HG03571 (cell line): ENCODE measurements around the gene CD247.

Source experiments
- ATAC-seq: cut with Tn5 transposase; IDR thresholded peaks from one replicate; pipeline ENCODE4 v1.9.1; 2021; ENCODE audit not compliant: unreplicated experiment

CD247 gene

GRCh38 chr1:167512046-167512654, 6.2 kb downstream of the CD247 start:
- no peak for ATAC-seq

- no peak for ATAC-seq
Measured at GRCh38 chr1:167511374-167511986, 6.8 kb downstream of the CD247 start.

GRCh38 chr1:167510881-167511280, 7.4 kb downstream of the CD247 start:
- ATAC-seq: no peak

GRCh38 chr1:167510244-167510643, 8.1 kb downstream of the CD247 start:
- ATAC-seq: no peak

- no peak for ATAC-seq
Measured at GRCh38 chr1:167509587-167509986, 8.7 kb downstream of the CD247 start.

- no peak for ATAC-seq
Measured at GRCh38 chr1:167507719-167508118, 10.6 kb downstream of the CD247 start.

GRCh38 chr1:167504467-167504827, 13.9 kb downstream of the CD247 start:
- no peak for ATAC-seq

- no peak for ATAC-seq
Measured at GRCh38 chr1:167503626-167504466, 14.5 kb downstream of the CD247 start.

GRCh38 chr1:167502719-167503462, 15.4 kb downstream of the CD247 start:
- ATAC-seq: no peak

- ATAC-seq: no peak
Measured at GRCh38 chr1:167502192-167502551, 16.2 kb downstream of the CD247 start.

GRCh38 chr1:167501515-167502191, 16.7 kb downstream of the CD247 start:
- ATAC-seq: no peak

- ATAC-seq: no peak
Measured at GRCh38 chr1:167500283-167500860, 18.0 kb downstream of the CD247 start.

- ATAC-seq: peak; percentile 95
Measured at GRCh38 chr1:167499664-167500101, 18.6 kb downstream of the CD247 start.

- ATAC-seq: no peak
Measured at GRCh38 chr1:167499106-167499505, 19.2 kb downstream of the CD247 start.

GRCh38 chr1:167496797-167497619, 21.3 kb downstream of the CD247 start:
- ATAC-seq: no peak

- ATAC-seq: no peak
Measured at GRCh38 chr1:167493372-167493771, 25.0 kb downstream of the CD247 start.

- ATAC-seq: no peak
Measured at GRCh38 chr1:167492481-167492910, 25.8 kb downstream of the CD247 start.

- ATAC-seq: no peak
Measured at GRCh38 chr1:167491586-167492461, 26.5 kb downstream of the CD247 start.

- no peak for ATAC-seq
Measured at GRCh38 chr1:167490765-167491164, 27.6 kb downstream of the CD247 start.
